Activated CD4-positive, alpha-beta T cell treated with anti-CD3 and anti-CD28 coated beads, Interleukin-2, amount 10 ng/mL, durations not matched to agents 24 days and 14 days (primary cell): Measurements from ENCODE around the gene TRIM17. TPM values are rescaled to one million over a fixed set of nuclear protein-coding genes. Genes with fewer than 3 reads are reported as not detected.

Experiments
- DNase-seq: peaks from one replicate; pipeline ENCODE4 v3.0.0; 2022
- H3K27ac Mint-ChIP-seq: one replicate; pipeline ENCODE4 v1.8.0; 2022; ENCODE audit warnings: mild to moderate bottlenecking, mixed read lengths
- H3K27me3 Mint-ChIP-seq: one replicate; pipeline ENCODE4 v1.8.0; 2022; ENCODE audit warnings: mixed read lengths
- H3K36me3 Mint-ChIP-seq: one replicate; pipeline ENCODE4 v1.8.0; 2022; ENCODE audit warnings: low read depth, mild to moderate bottlenecking, mixed read lengths
- H3K4me1 Mint-ChIP-seq: one replicate; pipeline ENCODE4 v1.8.0; 2021; ENCODE audit warnings: mixed read lengths
- H3K4me3 Mint-ChIP-seq: one replicate; pipeline ENCODE4 v1.8.0; 2022; ENCODE audit warnings: mild to moderate bottlenecking, moderate library complexity, mixed read lengths
- H3K9me3 Mint-ChIP-seq: one replicate; pipeline ENCODE4 v1.8.0; 2021; ENCODE audit warnings: mixed read lengths
- intact Hi-C: fragments of 100-400 bp; cut with micrococcal nuclease; formaldehyde crosslinking; loops from one replicate; pipeline ENCODE4 v1.15.1; 2023
- total RNA-seq: library from RNA; stranded (reverse); gene quantifications from 2 replicates; pipeline ENCODE4 v1.2.3, GENCODE V29; 2022

Gene TRIM17
- total RNA-seq, 1 donor from 2014 or later: 2.8 TPM

- Mint-ChIP-seq H3K4me1 (no peaks in the 10 kb centered on the region), H3K36me3 (no peaks in the 10 kb centered on the region), H3K9me3 (no peaks in the 10 kb centered on the region), H3K27me3 (no peaks in the 10 kb centered on the region), H3K27ac (no peak overlapping the region), H3K4me3 (no peak overlapping the region)
- intact Hi-C loops: no loop called here
- no peak for DNase-seq
These were observed 45.5 kb downstream of the TRIM17 start for GRCh38 chr1:228370941-228371740.

DNA sequence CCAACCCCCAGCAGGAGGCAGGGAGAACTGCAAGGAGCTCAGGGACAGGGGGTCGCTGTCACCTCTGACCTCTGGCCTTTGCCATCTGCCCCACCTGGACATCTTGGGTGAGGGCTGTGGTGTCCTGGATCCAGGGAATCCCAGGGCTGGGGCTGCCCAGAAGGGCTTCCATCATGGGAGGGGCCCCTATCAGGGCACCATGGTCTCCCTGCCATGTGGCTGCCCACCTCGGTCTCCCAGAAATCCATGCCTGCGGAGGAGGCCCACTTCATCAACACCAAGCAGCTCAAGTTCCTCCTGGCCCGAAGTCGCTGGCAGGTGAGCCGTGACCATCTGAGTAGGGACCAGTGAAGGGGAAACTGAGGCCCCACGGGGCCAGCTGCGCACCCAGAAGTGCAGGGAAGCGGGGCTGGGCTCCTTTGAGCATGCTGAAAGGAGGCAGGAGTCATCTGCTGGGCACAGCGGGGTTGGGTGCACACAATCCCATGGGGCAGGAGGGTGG, 46.2 kb downstream of the TRIM17 start:
- Mint-ChIP-seq H3K9me3 (no peaks in the 10 kb centered on the region), H3K36me3 (no peaks in the 10 kb centered on the region), H3K4me3 (no peak overlapping the region), H3K4me1 (no peaks in the 10 kb centered on the region), H3K27me3 (no peaks in the 10 kb centered on the region), H3K27ac (no peak overlapping the region)
- DNase-seq: no peak
- intact Hi-C loops: no loop called here

DNA sequence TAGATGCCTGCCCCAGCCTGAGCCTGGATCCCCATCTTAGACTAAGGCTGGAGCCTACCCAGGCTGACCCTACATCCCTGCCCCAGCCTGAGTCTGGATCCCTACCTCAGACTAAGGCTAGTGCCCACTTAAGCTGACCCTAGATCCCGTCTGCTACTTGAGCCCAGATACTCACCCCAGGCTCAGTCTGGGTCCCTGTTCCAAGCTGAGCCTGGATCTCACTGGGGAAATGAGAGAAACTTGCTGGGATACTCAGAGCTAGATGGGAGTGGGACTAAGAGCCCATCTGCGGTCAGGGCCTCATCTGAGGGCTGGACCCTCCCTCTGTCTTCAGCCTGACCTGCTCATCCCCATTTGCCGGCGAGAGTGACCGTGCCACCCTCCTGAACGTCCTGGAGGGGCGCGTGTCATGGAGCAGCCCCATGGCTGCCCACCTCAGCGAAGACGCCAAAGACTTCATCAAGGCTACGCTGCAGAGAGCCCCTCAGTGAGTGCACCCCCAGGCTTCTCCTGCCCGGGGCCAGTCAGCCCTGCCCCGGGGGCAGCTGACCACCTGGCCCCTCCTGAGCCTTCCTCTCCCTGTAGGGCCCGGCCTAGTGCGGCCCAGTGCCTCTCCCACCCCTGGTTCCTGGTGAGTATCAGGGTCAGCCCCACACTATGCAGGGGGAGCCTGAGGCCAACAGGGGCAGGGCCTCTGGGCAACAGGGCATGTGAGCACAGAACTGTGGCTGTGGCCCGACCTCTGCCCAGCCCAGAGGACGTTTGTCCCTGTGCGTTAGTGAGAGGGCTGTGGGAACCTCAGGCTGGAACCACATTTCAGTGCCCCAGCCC, 46.8 kb downstream of the TRIM17 start:
- no peak overlapping the region for H3K4me3 Mint-ChIP-seq
- H3K4me1 Mint-ChIP-seq: no peaks in the 10 kb centered on the region
- H3K9me3 Mint-ChIP-seq: no peaks in the 10 kb centered on the region
- no peaks in the 10 kb centered on the region for H3K36me3 Mint-ChIP-seq
- H3K27me3 Mint-ChIP-seq: no peaks in the 10 kb centered on the region
- H3K27ac Mint-ChIP-seq: no peak overlapping the region
- DNase-seq: no peak
- intact Hi-C loops: no loop called here

DNA sequence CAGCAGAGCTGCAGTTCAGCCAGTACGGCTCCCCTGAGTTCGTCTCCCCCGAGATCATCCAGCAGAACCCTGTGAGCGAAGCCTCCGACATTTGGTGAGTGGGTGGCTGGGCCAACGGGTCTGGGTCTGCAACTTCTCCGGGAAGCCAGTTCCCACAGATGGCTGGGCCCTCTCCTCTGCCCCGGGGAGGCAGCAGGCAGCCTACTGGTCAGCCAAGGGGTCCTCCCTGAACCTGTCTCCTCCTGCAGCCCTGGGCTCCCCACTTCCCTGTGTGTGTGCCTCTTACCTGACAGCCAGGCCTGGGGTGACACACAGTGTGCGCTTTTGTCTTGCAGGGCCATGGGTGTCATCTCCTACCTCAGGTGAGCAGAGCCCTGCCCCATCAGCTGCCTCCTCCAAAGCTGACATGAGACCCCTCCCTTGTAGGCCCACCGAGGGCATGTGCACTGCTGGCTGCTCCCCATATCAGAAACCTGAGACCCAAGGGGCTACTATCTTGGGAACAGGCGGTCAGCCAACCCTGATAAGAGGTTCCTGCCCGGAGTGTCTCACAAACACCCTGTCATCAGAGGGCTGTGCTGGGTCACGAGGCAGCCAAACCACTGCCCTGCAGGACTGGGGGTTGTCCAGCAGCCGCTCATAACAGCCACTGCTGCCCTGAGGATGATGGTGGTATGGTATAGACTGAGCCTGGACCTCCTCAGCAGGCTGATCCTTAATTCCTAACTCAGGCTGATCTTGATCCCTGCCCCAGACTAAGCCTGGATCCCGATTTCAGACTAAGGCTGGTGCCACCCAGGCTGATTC, 47.7 kb downstream of the TRIM17 start:
- Mint-ChIP-seq H3K27me3 (no peaks in the 10 kb centered on the region), H3K4me3 (no peak overlapping the region), H3K27ac (no peak overlapping the region), H3K9me3 (no peaks in the 10 kb centered on the region), H3K4me1 (no peaks in the 10 kb centered on the region), H3K36me3 (no peaks in the 10 kb centered on the region)
- no peak for DNase-seq
- intact Hi-C loops: no loop called here

- Mint-ChIP-seq H3K36me3 (no peaks in the 10 kb centered on the region), H3K4me3 (no peak overlapping the region), H3K9me3 (no peaks in the 10 kb centered on the region), H3K27me3 (no peaks in the 10 kb centered on the region), H3K27ac (no peak overlapping the region), H3K4me1 (no peaks in the 10 kb centered on the region)
- intact Hi-C loops: no loop called here
- DNase-seq: no peak
These were observed 48.6 kb downstream of the TRIM17 start for GRCh38 chr1:228367798-228368791.

GRCh38 chr1:228366866-228367741, 49.6 kb downstream of the TRIM17 start:
- Mint-ChIP-seq H3K9me3 (no peaks in the 10 kb centered on the region), H3K4me1 (no peaks in the 10 kb centered on the region), H3K27ac (no peak overlapping the region), H3K4me3 (no peak overlapping the region), H3K27me3 (no peaks in the 10 kb centered on the region), H3K36me3 (no peaks in the 10 kb centered on the region)
- intact Hi-C loops: no loop called here
- no peak for DNase-seq

- no peaks in the 10 kb centered on the region for H3K36me3 Mint-ChIP-seq
- H3K27me3 Mint-ChIP-seq: no peaks in the 10 kb centered on the region
- H3K4me1 Mint-ChIP-seq: no peaks in the 10 kb centered on the region
- no peaks in the 10 kb centered on the region for H3K9me3 Mint-ChIP-seq
- intact Hi-C loops: no loop called here
- H3K4me3 Mint-ChIP-seq: no peak overlapping the region
- DNase-seq: no peak
- H3K27ac Mint-ChIP-seq: no peak overlapping the region
These were observed 50.4 kb downstream of the TRIM17 start for GRCh38 chr1:228366062-228366865.

GRCh38 chr1:228365271-228366061, 51.2 kb downstream of the TRIM17 start:
- Mint-ChIP-seq H3K9me3 (no peaks in the 10 kb centered on the region), H3K4me3 (no peak overlapping the region), H3K36me3 (no peaks in the 10 kb centered on the region), H3K4me1 (no peaks in the 10 kb centered on the region), H3K27ac (no peak overlapping the region), H3K27me3 (no peaks in the 10 kb centered on the region)
- DNase-seq: no peak
- intact Hi-C loops: no loop called here

- Mint-ChIP-seq H3K36me3 (no peaks in the 10 kb centered on the region), H3K27ac (no peak overlapping the region), H3K4me3 (no peak overlapping the region), H3K4me1 (no peaks in the 10 kb centered on the region), H3K27me3 (no peaks in the 10 kb centered on the region), H3K9me3 (no peaks in the 10 kb centered on the region)
- no peak for DNase-seq
- intact Hi-C loops: no loop called here
These were observed 51.9 kb downstream of the TRIM17 start for GRCh38 chr1:228364706-228365213.

DNA sequence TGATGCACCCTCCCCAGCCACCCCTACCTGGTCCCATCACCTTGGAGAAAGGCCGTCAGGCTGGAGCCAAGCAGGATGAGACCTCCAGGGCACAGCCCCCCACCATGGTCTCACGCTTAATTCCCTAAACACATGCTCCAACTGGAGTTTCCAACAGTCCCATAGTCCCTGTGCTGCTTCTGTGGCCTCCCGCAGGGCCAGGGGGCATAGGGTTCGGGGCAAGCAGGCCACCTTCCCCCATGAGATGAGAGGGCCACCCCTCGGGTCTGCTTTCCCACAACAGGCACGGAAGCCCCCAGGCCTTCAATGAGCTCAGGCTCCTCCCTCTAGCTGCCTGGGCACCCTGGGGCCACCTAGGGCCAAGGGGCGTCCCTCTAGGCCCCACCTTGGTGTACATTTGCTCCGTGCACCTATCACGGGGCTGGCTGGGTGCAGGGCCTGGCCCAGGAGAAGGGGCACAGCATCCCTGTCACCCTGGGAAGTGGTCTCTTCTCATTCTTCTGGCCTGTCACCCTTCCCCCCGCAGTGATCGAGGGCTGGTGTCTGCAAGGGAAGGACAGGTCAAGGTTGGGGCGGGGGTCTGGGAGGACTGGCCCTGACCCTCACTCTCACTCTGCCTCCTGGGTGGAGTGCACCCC, 52.5 kb downstream of the TRIM17 start:
- H3K9me3 Mint-ChIP-seq: no peaks in the 10 kb centered on the region
- no peak overlapping the region for H3K27ac Mint-ChIP-seq
- H3K4me3 Mint-ChIP-seq: no peak overlapping the region
- H3K4me1 Mint-ChIP-seq: no peaks in the 10 kb centered on the region
- no peaks in the 10 kb centered on the region for H3K36me3 Mint-ChIP-seq
- H3K27me3 Mint-ChIP-seq: no peaks in the 10 kb centered on the region
- intact Hi-C loops: no loop called here
- DNase-seq: no peak

DNA sequence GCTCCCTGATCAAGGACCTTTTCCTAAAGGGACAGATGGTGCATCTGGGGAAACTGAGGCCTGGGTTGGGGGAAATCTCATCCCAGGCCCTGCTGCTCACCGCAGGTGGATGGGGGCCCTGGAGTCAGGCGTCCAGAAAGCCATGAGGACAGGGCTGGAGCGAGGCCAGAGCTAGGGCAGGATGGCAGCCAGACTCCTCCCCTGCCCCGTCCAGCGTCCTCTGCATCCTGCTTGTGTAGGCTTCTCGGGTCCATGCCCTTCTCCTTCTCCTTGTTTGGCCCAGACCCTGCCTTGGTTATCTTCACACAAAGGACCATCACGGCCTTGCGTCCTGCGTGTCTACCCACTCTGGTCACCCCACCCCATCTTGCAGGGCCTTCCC, 53.0 kb downstream of the TRIM17 start:
- Mint-ChIP-seq H3K9me3 (no peaks in the 10 kb centered on the region), H3K4me3 (no peak overlapping the region), H3K27ac (no peak overlapping the region), H3K27me3 (no peaks in the 10 kb centered on the region), H3K36me3 (no peaks in the 10 kb centered on the region), H3K4me1 (no peaks in the 10 kb centered on the region)
- intact Hi-C loops: no loop called here
- DNase-seq: no peak
